Adrenal gland (tissue), 5 donors: ENCODE data around the gene TM4SF20.

Experiments used
- POLR2A ChIP-seq, 2 donors: fragments of 450-650 bp; IDR thresholded peaks; one replicate each; pipeline ENCODE4 v1.6.1; 2017; ENCODE audit warnings: antibody characterized with exemption in 2 of 2, mild to moderate bottlenecking in 2 of 2, moderate library complexity in 1 of 2
- TF ChIP-seq, protein P1 (sequence below), 6 experiments: fragments of 450-650 bp in 4 of 6; fragments of 200-600 bp in 2 of 6; sonication (generic) in 1 of 6; IDR thresholded peaks; 1 replicate in 5 of 6; 2 replicates in 1 of 6; pipeline versions ENCODE4 v1.5.1 to v1.8.0; 2016 to 2021; ENCODE audit warnings: antibody characterized with exemption in 6 of 6, mild to moderate bottlenecking in 2 of 6, moderate library complexity in 1 of 6
- donor health status: DM: no; HTN: no; CAD: no.

DNA sequence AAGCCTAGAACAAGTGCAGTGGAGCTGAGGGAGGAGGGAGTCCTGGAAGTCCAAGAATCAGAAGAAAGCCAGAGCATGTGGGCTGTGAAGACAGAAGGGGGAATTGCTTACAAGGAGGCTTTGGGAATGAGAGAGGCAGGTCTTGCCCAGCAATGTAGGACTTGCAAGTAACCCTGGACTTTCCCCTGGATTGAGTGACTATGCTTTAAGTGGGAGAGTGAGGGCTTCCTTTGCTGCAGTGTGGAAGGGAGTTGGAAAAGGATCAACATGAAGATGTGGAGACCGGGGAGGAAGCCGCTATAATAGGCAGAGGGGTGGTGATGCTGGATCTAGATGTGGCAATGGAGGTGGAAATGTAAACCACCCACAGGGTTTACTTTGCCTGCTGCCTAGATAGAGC, 22.4 kb upstream of the TM4SF20 start:
- TF ChIP-seq, protein P1, sequence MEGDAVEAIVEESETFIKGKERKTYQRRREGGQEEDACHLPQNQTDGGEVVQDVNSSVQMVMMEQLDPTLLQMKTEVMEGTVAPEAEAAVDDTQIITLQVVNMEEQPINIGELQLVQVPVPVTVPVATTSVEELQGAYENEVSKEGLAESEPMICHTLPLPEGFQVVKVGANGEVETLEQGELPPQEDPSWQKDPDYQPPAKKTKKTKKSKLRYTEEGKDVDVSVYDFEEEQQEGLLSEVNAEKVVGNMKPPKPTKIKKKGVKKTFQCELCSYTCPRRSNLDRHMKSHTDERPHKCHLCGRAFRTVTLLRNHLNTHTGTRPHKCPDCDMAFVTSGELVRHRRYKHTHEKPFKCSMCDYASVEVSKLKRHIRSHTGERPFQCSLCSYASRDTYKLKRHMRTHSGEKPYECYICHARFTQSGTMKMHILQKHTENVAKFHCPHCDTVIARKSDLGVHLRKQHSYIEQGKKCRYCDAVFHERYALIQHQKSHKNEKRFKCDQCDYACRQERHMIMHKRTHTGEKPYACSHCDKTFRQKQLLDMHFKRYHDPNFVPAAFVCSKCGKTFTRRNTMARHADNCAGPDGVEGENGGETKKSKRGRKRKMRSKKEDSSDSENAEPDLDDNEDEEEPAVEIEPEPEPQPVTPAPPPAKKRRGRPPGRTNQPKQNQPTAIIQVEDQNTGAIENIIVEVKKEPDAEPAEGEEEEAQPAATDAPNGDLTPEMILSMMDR (IDR thresholded peaks at IDR 0.05): no peak
- no peak for TF ChIP-seq POLR2A (IDR thresholded peaks at IDR 0.05)
